Right atrium auricular region (tissue), 2 donors: Measurements from ENCODE around the gene TENM3. TPM values are rescaled to one million over a fixed set of nuclear protein-coding genes. Genes with fewer than 3 reads are reported as not detected.

ENCODE experiments used
- DNase-seq: peaks from one replicate; pipeline ENCODE4 v3.0.0-alpha.2; 2019; ENCODE audit warnings: low spot score
- H3K27ac ChIP-seq, 2 donors: fragments of 200-600 bp; sonication (generic); 1 replicate in 1 of 2; 2 replicates in 1 of 2; pipeline ENCODE4 v1.5.1; 2016 to 2019
- H3K27me3 ChIP-seq, 2 donors: fragments of 200-600 bp; sonication (generic); one replicate each; pipeline versions ENCODE4 v1.5.1 to v1.6.0; 2017 to 2019
- H3K36me3 ChIP-seq: fragments of 200-600 bp; sonication (generic); one replicate; pipeline ENCODE4 v1.5.1; 2016
- H3K4me1 ChIP-seq, 2 donors: fragments of 200-600 bp; sonication (generic); one replicate each; pipeline versions ENCODE4 v1.5.1 to v1.6.0; 2017 to 2019
- H3K4me3 ChIP-seq, 2 donors: fragments of 200-600 bp; sonication (generic); 1 replicate in 1 of 2; 2 replicates in 1 of 2; pipeline ENCODE4 v1.5.1; 2017 to 2019; ENCODE audit warnings: mild to moderate bottlenecking in 1 of 2, moderate library complexity in 1 of 2
- H3K9me3 ChIP-seq, 2 donors: fragments of 200-600 bp; sonication (generic); one replicate each; pipeline ENCODE4 v1.5.1; 2019
- CTCF ChIP-seq, 2 donors: fragments of 200-600 bp; sonication (generic); IDR thresholded peaks; one replicate each; pipeline ENCODE4 v1.5.1; 2019; ENCODE audit warnings: antibody characterized with exemption in 2 of 2
- total RNA-seq, 2 donors: library from RNA; depleted of rRNA; stranded (reverse); fragments of >200 nt; gene quantifications; one replicate each; pipeline ENCODE4 v1.1.0, GENCODE V29; 2016

Gene TENM3
- total RNA-seq, 2 donors from 2014 or later: 10.7 to 15.9 TPM

- no peak overlapping the region for H3K4me3 ChIP-seq
- no peak for TF ChIP-seq CTCF (IDR thresholded peaks at IDR 0.05)
- no peaks in the 10 kb centered on the region for H3K36me3 ChIP-seq
- no peak for DNase-seq
- no peaks in the 10 kb centered on the region for H3K4me1 ChIP-seq
- no peaks in the 10 kb centered on the region for H3K27me3 ChIP-seq
- H3K9me3 ChIP-seq: no peaks in the 10 kb centered on the region
- no peak overlapping the region for H3K27ac ChIP-seq
Measured at GRCh38 chr4:182620111-182620980, 377.1 kb downstream of the TENM3 start.

GRCh38 chr4:182624281-182624680 lies 381.1 kb downstream of the TENM3 start:
- H3K9me3 ChIP-seq: no peaks in the 10 kb centered on the region
- DNase-seq: no peak
- no peak overlapping the region for H3K4me3 ChIP-seq
- no peaks in the 10 kb centered on the region for H3K27me3 ChIP-seq
- no peak for TF ChIP-seq CTCF (IDR thresholded peaks at IDR 0.05)
- H3K36me3 ChIP-seq: no peaks in the 10 kb centered on the region
- H3K4me1 ChIP-seq: no peaks in the 10 kb centered on the region
- H3K27ac ChIP-seq: no peak overlapping the region

DNA sequence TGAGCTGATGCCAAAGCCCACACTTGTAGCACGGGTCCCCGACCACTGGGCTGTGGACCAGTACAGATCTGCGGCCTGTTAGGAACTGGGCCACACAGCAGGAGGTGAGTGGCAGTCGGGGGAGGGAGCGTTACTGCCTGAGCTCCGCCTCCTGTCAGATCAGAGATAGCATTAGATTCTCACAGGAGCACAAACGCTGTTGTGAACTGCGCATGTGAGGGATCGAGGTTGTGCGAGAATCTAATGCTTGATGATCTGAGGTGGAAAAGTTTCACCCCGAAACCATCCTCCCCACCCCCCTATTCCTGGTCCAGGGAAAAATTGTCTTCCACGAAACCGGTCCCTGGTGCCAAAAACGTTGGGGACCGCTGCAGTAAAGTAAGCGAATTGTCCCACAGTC lies 382.0 kb downstream of the TENM3 start:
- no peak for DNase-seq
- H3K27ac ChIP-seq: no peak overlapping the region
- H3K4me3 ChIP-seq: no peak overlapping the region
- no peaks in the 10 kb centered on the region for H3K36me3 ChIP-seq
- no peaks in the 10 kb centered on the region for H3K4me1 ChIP-seq
- H3K9me3 ChIP-seq: no peaks in the 10 kb centered on the region
- TF ChIP-seq CTCF (IDR thresholded peaks at IDR 0.05): no peak
- H3K27me3 ChIP-seq: no peaks in the 10 kb centered on the region

DNA sequence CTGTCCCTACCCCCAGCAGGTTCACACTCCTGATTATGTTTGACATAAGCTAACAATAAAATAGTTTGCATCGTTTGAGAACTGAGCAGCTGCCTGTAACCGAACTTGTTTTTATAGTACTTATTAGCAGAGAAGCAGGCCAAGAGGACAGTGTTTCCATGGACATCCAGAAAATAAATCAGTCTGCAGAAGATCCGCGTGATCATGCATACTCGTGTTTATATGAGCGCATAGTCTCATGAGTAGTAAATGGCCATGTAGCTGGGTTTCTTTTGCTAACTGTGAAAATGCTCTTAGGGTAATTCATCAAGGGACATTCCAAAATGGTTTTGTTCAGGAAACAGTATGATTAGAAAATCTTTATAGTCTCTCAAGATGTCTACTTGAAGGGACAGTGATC lies 384.8 kb downstream of the TENM3 start:
- no peak overlapping the region for H3K27ac ChIP-seq
- TF ChIP-seq CTCF (IDR thresholded peaks at IDR 0.05): no peak
- no peaks in the 10 kb centered on the region for H3K36me3 ChIP-seq
- DNase-seq: no peak
- no peaks in the 10 kb centered on the region for H3K27me3 ChIP-seq
- H3K9me3 ChIP-seq: no peaks in the 10 kb centered on the region
- H3K4me3 ChIP-seq: no peak overlapping the region
- H3K4me1 ChIP-seq: no peaks in the 10 kb centered on the region

- no peaks in the 10 kb centered on the region for H3K27me3 ChIP-seq
- DNase-seq: no peak
- H3K27ac ChIP-seq: no peak overlapping the region
- H3K36me3 ChIP-seq: no peaks in the 10 kb centered on the region
- no peaks in the 10 kb centered on the region for H3K4me1 ChIP-seq
- TF ChIP-seq CTCF (IDR thresholded peaks at IDR 0.05): no peak
- no peaks in the 10 kb centered on the region for H3K9me3 ChIP-seq
- H3K4me3 ChIP-seq: no peak overlapping the region
Measured at GRCh38 chr4:182628544-182628943, 385.3 kb downstream of the TENM3 start.

GRCh38 chr4:182629096-182629495 lies 385.9 kb downstream of the TENM3 start:
- DNase-seq: no peak
- no peak overlapping the region for H3K4me3 ChIP-seq
- H3K36me3 ChIP-seq: no peaks in the 10 kb centered on the region
- H3K27me3 ChIP-seq: no peaks in the 10 kb centered on the region
- no peaks in the 10 kb centered on the region for H3K4me1 ChIP-seq
- H3K27ac ChIP-seq: no peak overlapping the region
- no peak for TF ChIP-seq CTCF (IDR thresholded peaks at IDR 0.05)
- H3K9me3 ChIP-seq: no peaks in the 10 kb centered on the region
